Middle frontal gyrus (tissue), 1 donor: ENCODE results near the gene TAGLN.
"Not testable (repeated sequence)": the region's sequence is repeated elsewhere in the genome, so short reads cannot be mapped to it uniquely, and the experiment has no call there.

Experiments used
- DNase-seq: peaks from one replicate; pipeline ENCODE4 v3.0.0-alpha.2; 2015; ENCODE audit warnings: low spot score; ENCODE audit errors: extremely low spot score

Gene TAGLN

GRCh38 chr11:117195761-117196160 lies 3.4 kb upstream of the TAGLN start:
- DNase-seq = no peak

- DNase-seq = no peak
Measured at GRCh38 chr11:117197006-117197405, 2.2 kb upstream of the TAGLN start.

GRCh38 chr11:117197516-117198456 lies 1.4 kb upstream of the TAGLN start:
- no peak for DNase-seq

- DNase-seq = no peak
Measured at GRCh38 chr11:117198613-117199012, 557 bp upstream of the TAGLN start.

GRCh38 chr11:117199916-117200812 lies 994 bp downstream of the TAGLN start:
- no peak for DNase-seq

- no peak for DNase-seq
Measured at GRCh38 chr11:117200813-117201657, 1.9 kb downstream of the TAGLN start.

GRCh38 chr11:117201658-117202305 lies 2.6 kb downstream of the TAGLN start:
- DNase-seq = no peak

GRCh38 chr11:117202386-117203068 lies 3.4 kb downstream of the TAGLN start:
- DNase-seq = no peak

GRCh38 chr11:117203069-117203407 lies 3.9 kb downstream of the TAGLN start:
- DNase-seq = no peak

- DNase-seq = no peak
Measured at GRCh38 chr11:117204283-117205080, 5.3 kb downstream of the TAGLN start.

- DNase-seq = peak; percentile 18
Measured at GRCh38 chr11:117205211-117205818, 6.1 kb downstream of the TAGLN start.

GRCh38 chr11:117206111-117206510 lies 6.9 kb downstream of the TAGLN start:
- DNase-seq = not testable (repeated sequence)

GRCh38 chr11:117206859-117207258 lies 7.7 kb downstream of the TAGLN start:
- DNase-seq = not testable (repeated sequence)

GRCh38 chr11:117207481-117207880 lies 8.3 kb downstream of the TAGLN start:
- not testable (repeated sequence) for DNase-seq

GRCh38 chr11:117208710-117209109 lies 9.5 kb downstream of the TAGLN start:
- not testable (repeated sequence) for DNase-seq

GRCh38 chr11:117209351-117210125 lies 10.4 kb downstream of the TAGLN start:
- not testable (repeated sequence) for DNase-seq

GRCh38 chr11:117210620-117211019 lies 11.4 kb downstream of the TAGLN start:
- DNase-seq = no peak
